Duodenal mucosa (tissue), 2 donors: ENCODE measurements around the gene TNNC2.
A peak's percentile ranks its signal among the peaks of the same experiment; 100 is the strongest.
"Not testable (repeated sequence)": the region's sequence is repeated elsewhere in the genome, so short reads cannot be mapped to it uniquely, and the experiment has no call there.

ENCODE experiments used
- H3K27ac ChIP-seq: one replicate; pipeline ENCODE4 v1.7.0; 2013; ENCODE audit warnings: low read depth, low read length
- H3K27me3 ChIP-seq, 2 donors: one replicate each; pipeline ENCODE4 v1.7.0; 2013; ENCODE audit warnings: low read length in 2 of 2, control low read depth in 1 of 2; ENCODE audit not compliant: insufficient read depth in 2 of 2, control insufficient read depth in 1 of 2
- H3K36me3 ChIP-seq, 2 donors: one replicate each; pipeline ENCODE4 v1.7.0; 2013; ENCODE audit warnings: low read length in 2 of 2, control low read depth in 1 of 2; ENCODE audit not compliant: insufficient read depth in 2 of 2, control insufficient read depth in 1 of 2
- H3K4me1 ChIP-seq, 2 donors: one replicate each; pipeline ENCODE4 v1.7.0; 2013; ENCODE audit warnings: low read length in 2 of 2, control low read depth in 1 of 2; ENCODE audit not compliant: insufficient read depth in 2 of 2, control insufficient read depth in 1 of 2
- H3K4me3 ChIP-seq, 2 donors: one replicate each; pipeline ENCODE4 v1.7.0; 2013; ENCODE audit warnings: low read length in 2 of 2, low read depth in 1 of 2
- H3K9ac ChIP-seq, 2 donors: one replicate each; pipeline ENCODE4 v1.7.0; 2013; ENCODE audit warnings: low read length in 2 of 2, low read depth in 1 of 2
- H3K9me3 ChIP-seq, 2 donors: one replicate each; pipeline ENCODE4 v1.7.0; 2013; ENCODE audit warnings: low read length in 2 of 2, control low read depth in 1 of 2; ENCODE audit not compliant: control insufficient read depth in 1 of 2

The TNNC2 gene

GRCh38 chr20:45812157-45813005 lies 14.7 kb downstream of the TNNC2 start, which contains the start of gene UBE2C:
Gene UBE2C, plus strand, starts transcription at chr20:45812644. Its CDS starts 52 bp downstream, at chr20:45812696.
- H3K4me3 ChIP-seq = peak within 1 kb of the TSS; percentile 76 to 80
- peaks cover 8 to 17% of the 10 kb centered on the region in 2 donors for H3K4me1 ChIP-seq
- peak within 1 kb of the TSS; percentile 61 to 67 for H3K9ac ChIP-seq
- no peaks in the 10 kb centered on the region for H3K27me3 ChIP-seq
- no peaks in the 10 kb centered on the region for H3K9me3 ChIP-seq
- H3K27ac ChIP-seq = peak within 1 kb of the TSS; percentile 35
- peaks cover 26 to 40% of the 10 kb centered on the region in 2 donors for H3K36me3 ChIP-seq

GRCh38 chr20:45810191-45810970 lies 16.7 kb downstream of the TNNC2 start:
- Histone ChIP-seq H3K36me3 (peaks cover 30 to 51% of the 10 kb centered on the region in 2 donors), H3K9ac (no peak overlapping the region), H3K27ac (no peak overlapping the region), H3K4me1 (peaks cover 8 to 17% of the 10 kb centered on the region in 2 donors), H3K9me3 (no peaks in the 10 kb centered on the region), H3K4me3 (no peak overlapping the region), H3K27me3 (no peaks in the 10 kb centered on the region)

- H3K4me1 ChIP-seq = no peaks in the 10 kb centered on the region
- H3K27ac ChIP-seq = no peak overlapping the region
- no peak overlapping the region for H3K9ac ChIP-seq
- H3K27me3 ChIP-seq = no peaks in the 10 kb centered on the region
- H3K36me3 ChIP-seq = peaks cover 28 to 60% of the 10 kb centered on the region in 2 donors
- no peak overlapping the region for H3K4me3 ChIP-seq
- no peaks in the 10 kb centered on the region for H3K9me3 ChIP-seq
These were observed 25.3 kb downstream of the TNNC2 start for GRCh38 chr20:45801851-45802250.

- Histone ChIP-seq H3K27ac (no peak overlapping the region), H3K4me1 (no peaks in the 10 kb centered on the region), H3K9ac (no peak overlapping the region), H3K4me3 (no peak overlapping the region), H3K36me3 (peaks cover 26 to 57% of the 10 kb centered on the region in 2 donors), H3K9me3 (no peaks in the 10 kb centered on the region), H3K27me3 (no peaks in the 10 kb centered on the region)
These were observed 28.0 kb downstream of the TNNC2 start for GRCh38 chr20:45798935-45799642.

GRCh38 chr20:45797955-45798354 lies 29.2 kb downstream of the TNNC2 start:
- not testable (repeated sequence) for H3K9ac ChIP-seq, H3K4me3 ChIP-seq, H3K4me1 ChIP-seq, H3K27ac ChIP-seq, H3K9me3 ChIP-seq, H3K27me3 ChIP-seq
- peaks cover 20 to 51% of the 10 kb centered on the region in 2 donors for H3K36me3 ChIP-seq

GRCh38 chr20:45797510-45797909 lies 29.6 kb downstream of the TNNC2 start:
- H3K9ac ChIP-seq, H3K27ac ChIP-seq, H3K9me3 ChIP-seq, H3K27me3 ChIP-seq, H3K4me3 ChIP-seq, H3K4me1 ChIP-seq: not testable (repeated sequence)
- H3K36me3 ChIP-seq = peaks cover 17 to 46% of the 10 kb centered on the region in 2 donors

GRCh38 chr20:45796337-45797065 lies 30.6 kb downstream of the TNNC2 start:
- no peaks in the 10 kb centered on the region for H3K27me3 ChIP-seq
- H3K9ac ChIP-seq = no peak overlapping the region
- H3K27ac ChIP-seq = no peak overlapping the region
- H3K9me3 ChIP-seq = no peaks in the 10 kb centered on the region
- H3K4me3 ChIP-seq = no peak overlapping the region
- peaks cover 17 to 36% of the 10 kb centered on the region in 2 donors for H3K36me3 ChIP-seq
- peaks cover 6 to 9% of the 10 kb centered on the region in 2 donors for H3K4me1 ChIP-seq

GRCh38 chr20:45792317-45793118 lies 34.6 kb downstream of the TNNC2 start:
- H3K9ac ChIP-seq = peak overlapping the region; percentile 84 to 95
- no peaks in the 10 kb centered on the region for H3K27me3 ChIP-seq
- H3K4me1 ChIP-seq = peaks cover 6 to 9% of the 10 kb centered on the region in 2 donors

GRCh38 chr20:45788351-45788750 lies 38.8 kb downstream of the TNNC2 start:
- Histone ChIP-seq H3K9me3 (no peaks in the 10 kb centered on the region), H3K36me3 (no peaks in the 10 kb centered on the region), H3K4me1 (peaks cover 9 to 14% of the 10 kb centered on the region in 2 donors), H3K27ac (no peak overlapping the region), H3K27me3 (no peaks in the 10 kb centered on the region), H3K4me3 (no peak overlapping the region), H3K9ac (no peak overlapping the region)

More at GRCh38 chr20:45792317-45793118, 34.6 kb downstream of the TNNC2 start:
- Histone ChIP-seq H3K27ac (peak overlapping the region; percentile 71), H3K9me3 (no peaks in the 10 kb centered on the region), H3K36me3 (peaks cover 13 to 29% of the 10 kb centered on the region in 2 donors), H3K4me3 (peak overlapping the region; percentile 80 to 96)
